Ectodermal cell (in vitro differentiated cells): Measurements from ENCODE around the gene SRRM1.
A peak's percentile ranks its signal among the peaks of the same experiment; 100 is the strongest.
"Not testable (repeated sequence)": the region's sequence is repeated elsewhere in the genome, so short reads cannot be mapped to it uniquely, and the experiment has no call there.

Experiments
- H3K27ac ChIP-seq: 2 replicates; pipeline ENCODE4 v1.7.0; 2013; ENCODE audit warnings: mild to moderate bottlenecking, low read depth, low read length; ENCODE audit not compliant: insufficient read depth, poor library complexity, severe bottlenecking
- H3K27me3 ChIP-seq: 2 replicates; pipeline ENCODE4 v1.7.0; 2013; ENCODE audit warnings: mild to moderate bottlenecking, low read length; ENCODE audit not compliant: insufficient read depth, control insufficient read depth, poor library complexity, severe bottlenecking
- H3K36me3 ChIP-seq: one replicate; pipeline ENCODE4 v1.7.0; 2013; ENCODE audit warnings: low read length; ENCODE audit not compliant: control insufficient read depth, insufficient read depth
- H3K4me1 ChIP-seq: one replicate; pipeline ENCODE4 v1.7.0; 2013; ENCODE audit warnings: low read length; ENCODE audit not compliant: control insufficient read depth, insufficient read depth
- H3K4me3 ChIP-seq: 2 replicates; pipeline ENCODE4 v1.7.0; 2013; ENCODE audit warnings: low read depth, low read length, control low read depth; ENCODE audit not compliant: insufficient read depth
- H3K9me3 ChIP-seq: 2 replicates; pipeline ENCODE4 v1.7.0; 2013; ENCODE audit warnings: mild to moderate bottlenecking, low read length, moderate library complexity; ENCODE audit not compliant: control insufficient read depth
- WGBS, 2 experiments: methylation state at CpG; one replicate each; pipeline ENCODE4 v1.1.7; 2013; ENCODE audit warnings: missing lambda C conversion rate in 2 of 2; 5-methylcytosine and 5-hydroxymethylcytosine counted together

The SRRM1 gene

GRCh38 chr1:24666794-24667193 is 23.7 kb downstream of the SRRM1 start:
- Histone ChIP-seq H3K4me1 (no peaks in the 10 kb centered on the region), H3K9me3 (no peaks in the 10 kb centered on the region), H3K27me3 (no peaks in the 10 kb centered on the region), H3K27ac (no peak overlapping the region), H3K36me3 (peaks cover 87% of the 10 kb centered on the region), H3K4me3 (no peak overlapping the region)
- 96% methylated on average over 10 to 11 of the region's 11 CpGs for WGBS, 2 experiments

GRCh38 chr1:24671372-24671771 is 28.3 kb downstream of the SRRM1 start:
- H3K4me3 ChIP-seq, H3K27me3 ChIP-seq, H3K9me3 ChIP-seq, H3K4me1 ChIP-seq: not testable (repeated sequence)
- Histone ChIP-seq H3K36me3 (peaks cover 67% of the 10 kb centered on the region), H3K27ac (peak overlapping the region; percentile 13)
- WGBS, 2 experiments = 98 to 99% methylated on average over 4 of the region's 4 CpGs

GRCh38 chr1:24672686-24673085 is 29.6 kb downstream of the SRRM1 start:
- not testable (repeated sequence) for H3K4me1 ChIP-seq, H3K4me3 ChIP-seq, H3K9me3 ChIP-seq, H3K27me3 ChIP-seq, H3K27ac ChIP-seq
- WGBS, 2 experiments = 98 to 100% methylated on average over 1 of the region's 1 CpG
- H3K36me3 ChIP-seq = peaks cover 54% of the 10 kb centered on the region

DNA sequence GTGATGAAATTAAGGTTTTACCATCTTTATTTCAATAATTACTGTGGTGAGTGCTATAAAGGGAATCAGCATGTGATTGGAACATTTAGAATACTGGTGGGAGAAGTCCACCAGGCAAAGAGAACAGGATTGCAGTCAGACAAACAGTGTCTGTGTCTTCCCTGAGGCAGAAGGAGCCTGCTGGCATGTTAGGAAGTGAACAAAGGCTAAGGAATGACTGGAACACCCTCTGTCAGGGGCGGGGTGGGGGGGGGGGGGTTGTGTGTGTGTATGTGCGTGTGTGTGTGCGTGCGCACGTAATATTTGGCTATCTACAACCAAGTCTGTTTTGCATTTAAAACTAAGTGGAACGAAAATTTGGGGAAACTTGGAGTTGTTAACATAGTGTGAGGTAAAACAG is 30.2 kb downstream of the SRRM1 start:
- no peaks in the 10 kb centered on the region for H3K4me1 ChIP-seq
- peaks cover 49% of the 10 kb centered on the region for H3K36me3 ChIP-seq
- no peaks in the 10 kb centered on the region for H3K27me3 ChIP-seq
- no peak overlapping the region for H3K4me3 ChIP-seq
- 90 to 100% methylated on average over 6 of the region's 6 CpGs for WGBS, 2 experiments
- no peaks in the 10 kb centered on the region for H3K9me3 ChIP-seq
- no peak overlapping the region for H3K27ac ChIP-seq

GRCh38 chr1:24678421-24678820 is 35.3 kb downstream of the SRRM1 start:
- WGBS, 2 experiments = 79 to 98% methylated on average over 2 of the region's 3 CpGs
- not testable (repeated sequence) for H3K9me3 ChIP-seq, H3K4me3 ChIP-seq, H3K27me3 ChIP-seq, H3K4me1 ChIP-seq, H3K27ac ChIP-seq
- H3K36me3 ChIP-seq = peaks cover 20% of the 10 kb centered on the region

- 95 to 99% methylated on average over 4 of the region's 4 CpGs for WGBS, 2 experiments
- H3K4me3 ChIP-seq = no peak overlapping the region
- H3K4me1 ChIP-seq = no peaks in the 10 kb centered on the region
- no peaks in the 10 kb centered on the region for H3K9me3 ChIP-seq
- peaks cover 7% of the 10 kb centered on the region for H3K36me3 ChIP-seq
- H3K27ac ChIP-seq = no peak overlapping the region
- no peaks in the 10 kb centered on the region for H3K27me3 ChIP-seq
Observed at GRCh38 chr1:24679725-24680124, 36.6 kb downstream of the SRRM1 start.

GRCh38 chr1:24683713-24684162 is 40.6 kb downstream of the SRRM1 start:
- no peak overlapping the region for H3K27ac ChIP-seq
- WGBS, 2 experiments = 78 to 93% methylated on average over 5 to 6 of the region's 6 CpGs

DNA sequence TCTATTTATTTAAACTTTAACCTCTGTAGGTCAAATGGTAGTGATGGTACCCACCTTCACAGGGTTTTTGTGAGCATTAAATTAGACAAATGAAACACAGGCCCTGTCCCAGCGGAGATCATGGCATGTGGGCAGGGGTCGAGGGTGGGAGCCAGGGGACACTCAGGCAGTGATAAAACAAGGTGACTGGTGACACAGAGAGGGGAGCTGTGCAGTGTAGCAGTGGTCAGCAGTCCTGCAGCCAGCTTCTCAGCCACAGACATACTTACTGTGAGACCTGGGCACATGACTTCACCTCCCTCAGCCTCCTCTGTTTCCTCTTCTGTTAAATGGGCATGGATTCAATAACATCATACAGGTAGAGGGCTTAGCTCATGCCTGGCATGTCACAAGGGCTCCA is 44.9 kb downstream of the SRRM1 start:
- 89 to 91% methylated on average over 2 of the region's 2 CpGs for WGBS, 2 experiments
- Histone ChIP-seq H3K27me3 (no peaks in the 10 kb centered on the region), H3K9me3 (no peaks in the 10 kb centered on the region), H3K27ac (no peak overlapping the region), H3K4me1 (no peaks in the 10 kb centered on the region), H3K4me3 (no peak overlapping the region), H3K36me3 (no peaks in the 10 kb centered on the region)

More at GRCh38 chr1:24683713-24684162, 40.6 kb downstream of the SRRM1 start:
- Histone ChIP-seq H3K36me3 (no peaks in the 10 kb centered on the region), H3K27me3 (no peaks in the 10 kb centered on the region), H3K4me1 (no peaks in the 10 kb centered on the region), H3K4me3 (no peak overlapping the region), H3K9me3 (no peaks in the 10 kb centered on the region)

- 47 to 51% methylated on average over 13 of the region's 13 CpGs for WGBS, 2 experiments
- no peaks in the 10 kb centered on the region for H3K4me1 ChIP-seq
- H3K9me3 ChIP-seq = no peaks in the 10 kb centered on the region
- H3K27ac ChIP-seq = no peak overlapping the region
- H3K27me3 ChIP-seq = no peaks in the 10 kb centered on the region
- H3K4me3 ChIP-seq = no peak overlapping the region
- no peaks in the 10 kb centered on the region for H3K36me3 ChIP-seq
Observed at GRCh38 chr1:24688621-24689195, 45.6 kb downstream of the SRRM1 start.

DNA sequence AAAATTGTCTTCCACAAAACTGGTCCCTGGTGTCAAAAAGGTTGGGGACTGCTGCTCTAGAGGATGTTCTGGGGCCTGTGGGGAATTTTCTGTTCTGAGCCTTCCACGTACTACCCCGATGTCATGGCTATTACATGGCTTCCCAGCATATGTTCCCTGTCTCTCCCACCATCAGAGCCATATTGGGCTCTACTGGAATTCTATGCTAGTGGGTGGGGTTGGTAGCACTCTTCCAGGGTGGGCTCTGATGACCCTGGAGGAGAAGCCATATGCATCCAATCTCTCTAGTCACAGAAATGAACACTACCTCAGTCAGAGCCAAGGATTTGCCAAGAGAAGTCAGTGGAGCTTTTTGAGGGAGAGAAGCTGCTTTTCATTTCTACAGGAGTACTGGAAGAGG is 47.9 kb downstream of the SRRM1 start:
- Histone ChIP-seq H3K27me3 (no peaks in the 10 kb centered on the region), H3K27ac (no peak overlapping the region), H3K4me3 (no peak overlapping the region), H3K4me1 (no peaks in the 10 kb centered on the region), H3K36me3 (no peaks in the 10 kb centered on the region), H3K9me3 (no peaks in the 10 kb centered on the region)
- WGBS, 2 experiments = 60 to 67% methylated on average over 2 of the region's 2 CpGs
